DMS 273 (cell line): ENCODE data around the gene GRK3.
"Not testable (repeated sequence)": the region's sequence is repeated elsewhere in the genome, so short reads cannot be mapped to it uniquely, and the experiment has no call there.

ENCODE experiments used
- DNase-seq: peaks from one replicate; lab custom pipeline; 2025; ENCODE audit not compliant: unreplicated experiment; lab: John Stamatoyannopoulos, UW

GRK3 gene

GRCh38 chr22:25694196-25694907, 129.9 kb downstream of the GRK3 start:
- no peak for DNase-seq

GRCh38 chr22:25695146-25695545, 130.7 kb downstream of the GRK3 start:
- no peak for DNase-seq

DNA sequence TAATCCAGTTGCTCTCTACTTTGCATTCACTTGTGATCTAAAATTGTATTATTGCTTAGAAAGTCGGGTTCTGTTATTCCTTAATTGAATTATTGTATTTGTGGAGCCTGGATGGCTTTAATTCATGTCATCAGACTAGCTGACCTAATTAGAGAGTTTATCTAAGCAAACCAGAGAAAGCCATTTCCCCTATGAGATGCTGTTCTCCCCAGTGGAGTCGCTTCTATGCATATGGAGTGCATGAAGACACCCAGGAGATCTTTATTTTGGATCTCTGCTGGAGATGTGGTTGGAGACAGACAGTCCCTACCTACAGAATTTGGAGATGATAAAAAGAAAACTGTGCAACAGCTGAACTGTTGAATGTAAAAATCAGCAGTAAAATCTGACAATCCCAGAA, 132.3 kb downstream of the GRK3 start:
- no peak for DNase-seq

GRCh38 chr22:25697181-25697664, 132.7 kb downstream of the GRK3 start:
- no peak for DNase-seq

GRCh38 chr22:25697978-25698377, 133.5 kb downstream of the GRK3 start:
- DNase-seq: no peak

GRCh38 chr22:25698461-25698860, 134.0 kb downstream of the GRK3 start:
- no peak for DNase-seq

DNA sequence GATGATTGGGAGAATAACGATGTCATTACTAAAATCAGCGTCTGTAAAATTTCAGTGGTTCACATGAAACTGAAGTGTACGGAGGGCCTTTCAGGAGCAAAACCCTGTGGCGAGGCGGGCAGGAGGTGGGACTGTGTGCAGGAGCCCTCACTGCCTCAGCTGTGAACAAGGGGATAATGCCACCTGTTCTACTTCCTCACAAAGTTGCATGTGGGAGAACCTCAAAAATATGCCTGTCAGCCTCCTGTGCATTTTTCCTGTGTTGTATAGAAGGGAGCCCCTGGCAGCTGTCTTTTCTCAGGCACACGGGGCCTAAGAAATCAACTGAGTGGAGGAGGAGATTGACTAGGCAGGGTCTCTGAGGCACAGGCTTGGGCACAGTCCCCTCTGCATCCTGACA, 134.5 kb downstream of the GRK3 start:
- DNase-seq: no peak

- no peak for DNase-seq
Measured at GRCh38 chr22:25701056-25701780, 136.7 kb downstream of the GRK3 start.

GRCh38 chr22:25702040-25702439, 137.6 kb downstream of the GRK3 start:
- DNase-seq: peak; percentile 34

DNA sequence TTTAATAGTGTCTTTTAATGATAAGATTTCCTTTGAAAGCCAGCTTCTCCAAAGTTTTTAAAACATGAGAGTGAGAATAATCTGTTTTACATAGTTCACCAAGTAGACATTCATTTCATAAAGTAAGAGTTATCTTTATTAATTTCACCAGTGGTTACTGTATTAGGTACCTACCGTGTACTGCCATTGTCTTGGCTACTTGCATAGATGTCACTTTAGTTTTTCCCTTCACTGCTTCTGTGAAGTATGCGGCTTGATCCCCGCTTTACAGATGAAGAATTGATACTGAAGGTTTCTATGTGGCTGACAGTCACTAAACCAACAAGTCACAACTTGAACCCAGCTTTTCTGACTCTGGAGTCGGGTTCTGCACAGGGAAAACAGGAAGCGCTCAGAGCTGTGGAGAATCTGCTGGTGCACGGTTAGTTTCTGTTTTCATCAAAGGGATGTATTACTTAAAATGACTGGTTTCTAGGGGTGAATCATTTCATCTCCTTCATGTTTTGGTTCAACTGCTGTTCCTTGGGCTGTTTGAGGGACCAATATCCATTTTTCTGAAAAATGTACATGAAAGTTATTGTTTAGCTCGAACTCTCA, 138.2 kb downstream of the GRK3 start:
- no peak for DNase-seq

GRCh38 chr22:25704701-25705100, 140.2 kb downstream of the GRK3 start:
- no peak for DNase-seq

DNA sequence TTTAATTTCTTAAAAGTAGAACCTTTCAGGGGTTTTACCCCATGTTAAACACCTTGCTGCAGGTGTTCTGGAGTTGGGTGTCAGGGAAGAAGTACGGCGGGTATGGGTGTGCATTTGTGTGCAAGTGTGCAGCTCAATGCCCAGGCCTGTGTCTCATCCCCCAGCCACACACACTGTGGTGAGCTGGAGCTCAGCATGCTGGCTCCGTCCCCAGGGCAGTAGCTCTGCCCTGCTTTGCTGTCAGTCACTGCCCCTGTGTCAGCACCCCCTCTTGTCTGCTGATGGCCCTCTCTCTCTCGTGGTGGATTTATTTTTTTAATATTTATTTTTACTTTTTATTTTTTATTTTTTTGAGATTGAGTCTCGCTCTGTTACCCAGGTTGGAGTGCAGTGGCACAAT, 141.7 kb downstream of the GRK3 start:
- no peak for DNase-seq

- DNase-seq: not testable (repeated sequence)
Measured at GRCh38 chr22:25708430-25708829, 144.0 kb downstream of the GRK3 start.

GRCh38 chr22:25709758-25710157, 145.3 kb downstream of the GRK3 start:
- no peak for DNase-seq

- no peak for DNase-seq
Measured at GRCh38 chr22:25710501-25710900, 146.0 kb downstream of the GRK3 start.

DNA sequence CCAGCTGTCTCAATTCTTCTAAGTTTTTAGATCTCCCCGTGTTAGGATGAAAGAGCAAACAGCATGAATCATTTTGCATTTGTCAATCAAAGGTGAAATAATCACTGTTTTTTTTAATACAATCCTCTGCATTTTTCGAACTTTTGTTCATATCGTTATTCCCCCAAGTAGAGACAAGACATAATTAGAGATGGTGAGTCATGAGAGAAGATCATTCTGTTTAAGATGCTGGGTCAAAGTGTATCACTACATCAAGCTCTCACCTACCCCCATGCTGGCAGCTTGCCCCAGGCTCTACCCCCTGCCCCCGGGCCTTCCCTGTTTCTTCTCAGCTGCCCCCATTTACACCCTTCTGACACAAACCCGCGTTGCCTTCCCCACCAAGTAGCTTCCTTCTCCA, 147.0 kb downstream of the GRK3 start:
- DNase-seq: no peak

- DNase-seq: no peak
Measured at GRCh38 chr22:25712661-25713400, 148.4 kb downstream of the GRK3 start.

DNA sequence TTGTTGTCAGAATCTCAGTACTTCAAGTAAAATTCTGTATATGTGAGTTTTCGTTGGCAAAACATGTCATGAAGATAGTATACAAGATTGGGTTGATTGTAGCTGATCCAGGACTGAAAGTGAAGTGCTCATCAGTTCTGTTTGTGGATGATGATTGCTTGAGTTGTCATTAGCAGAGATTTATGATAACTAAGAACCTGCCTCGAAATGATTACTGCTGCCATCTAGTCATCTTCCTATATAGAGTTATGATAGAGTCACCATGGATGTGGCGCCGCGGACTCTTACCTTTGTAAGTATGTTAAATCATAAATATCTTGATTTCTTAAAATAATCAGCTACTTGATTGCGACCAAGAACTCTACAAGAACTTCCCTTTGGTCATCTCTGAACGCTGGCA, 149.6 kb downstream of the GRK3 start:
- DNase-seq: no peak

DNA sequence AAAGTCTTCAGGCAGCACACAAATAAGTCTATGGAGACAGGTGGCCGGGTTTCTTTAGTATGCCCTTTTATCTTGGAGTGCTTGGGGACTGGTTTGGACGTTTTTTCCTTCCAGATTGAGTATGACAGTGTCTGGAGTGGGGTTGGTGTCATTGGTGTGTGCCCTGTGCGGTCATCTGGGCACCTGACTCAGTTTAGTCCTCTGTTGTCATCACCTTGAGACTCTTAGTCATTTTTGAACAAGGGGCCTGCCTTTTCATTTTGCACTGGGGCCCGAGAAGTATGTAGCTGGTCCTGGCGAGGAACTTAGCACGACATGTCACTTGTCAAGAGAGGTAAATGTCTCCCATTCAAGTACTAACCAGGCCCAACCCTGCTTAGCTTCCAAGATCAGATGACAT, 150.3 kb downstream of the GRK3 start:
- DNase-seq: no peak

- no peak for DNase-seq
Measured at GRCh38 chr22:25716637-25717036, 152.2 kb downstream of the GRK3 start.

- no peak for DNase-seq
Measured at GRCh38 chr22:25718135-25718840, 153.8 kb downstream of the GRK3 start.
